ENCODE data around the gene ENTREP3.

ENTREP3 gene, protein sequence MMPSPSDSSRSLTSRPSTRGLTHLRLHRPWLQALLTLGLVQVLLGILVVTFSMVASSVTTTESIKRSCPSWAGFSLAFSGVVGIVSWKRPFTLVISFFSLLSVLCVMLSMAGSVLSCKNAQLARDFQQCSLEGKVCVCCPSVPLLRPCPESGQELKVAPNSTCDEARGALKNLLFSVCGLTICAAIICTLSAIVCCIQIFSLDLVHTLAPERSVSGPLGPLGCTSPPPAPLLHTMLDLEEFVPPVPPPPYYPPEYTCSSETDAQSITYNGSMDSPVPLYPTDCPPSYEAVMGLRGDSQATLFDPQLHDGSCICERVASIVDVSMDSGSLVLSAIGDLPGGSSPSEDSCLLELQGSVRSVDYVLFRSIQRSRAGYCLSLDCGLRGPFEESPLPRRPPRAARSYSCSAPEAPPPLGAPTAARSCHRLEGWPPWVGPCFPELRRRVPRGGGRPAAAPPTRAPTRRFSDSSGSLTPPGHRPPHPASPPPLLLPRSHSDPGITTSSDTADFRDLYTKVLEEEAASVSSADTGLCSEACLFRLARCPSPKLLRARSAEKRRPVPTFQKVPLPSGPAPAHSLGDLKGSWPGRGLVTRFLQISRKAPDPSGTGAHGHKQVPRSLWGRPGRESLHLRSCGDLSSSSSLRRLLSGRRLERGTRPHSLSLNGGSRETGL

DNA sequence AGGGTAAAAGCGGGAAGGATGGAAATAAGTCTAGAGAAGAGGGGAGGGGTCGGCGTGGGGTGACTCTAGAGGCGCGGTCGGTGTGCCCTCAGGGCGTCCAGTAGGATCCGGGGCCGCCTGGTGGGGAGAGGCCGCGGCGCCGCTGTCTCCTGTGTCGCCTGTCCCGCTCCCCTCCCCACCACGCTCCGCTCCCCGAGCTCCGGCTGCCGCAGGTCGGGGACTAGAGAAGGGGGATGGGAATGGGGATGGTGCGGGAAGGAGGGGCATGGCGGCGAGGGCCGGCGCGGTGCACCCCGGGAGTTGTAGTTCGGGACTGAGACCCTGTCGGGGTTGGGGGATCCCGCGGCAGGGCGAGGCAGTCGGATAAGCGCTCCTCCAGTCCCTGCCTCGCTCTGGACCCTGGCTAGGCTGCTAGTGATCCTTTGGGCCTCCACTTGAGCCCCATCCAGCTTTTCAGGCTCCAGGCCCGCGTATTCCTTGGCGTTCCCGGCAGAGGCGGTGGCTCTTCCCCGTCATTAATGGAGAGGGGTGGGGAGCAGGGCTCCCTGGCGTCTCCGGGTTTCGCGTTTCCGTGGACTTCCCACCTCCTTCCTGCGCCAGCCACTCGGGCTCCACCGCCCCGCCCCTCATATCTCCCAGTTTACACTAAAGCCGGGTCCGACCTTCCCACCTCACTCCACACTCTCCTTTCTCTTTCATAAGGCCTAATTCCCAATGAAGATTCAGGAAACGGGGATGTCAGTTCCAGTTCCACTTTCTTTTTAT, at the start of gene ENTREP3:
Gene ENTREP3, minus strand, starts transcription at position 241 of the 765 bp plus-strand sequence. CDS start 606 bp downstream, outside the sequence.
- TF ChIP-seq, protein P1, sequence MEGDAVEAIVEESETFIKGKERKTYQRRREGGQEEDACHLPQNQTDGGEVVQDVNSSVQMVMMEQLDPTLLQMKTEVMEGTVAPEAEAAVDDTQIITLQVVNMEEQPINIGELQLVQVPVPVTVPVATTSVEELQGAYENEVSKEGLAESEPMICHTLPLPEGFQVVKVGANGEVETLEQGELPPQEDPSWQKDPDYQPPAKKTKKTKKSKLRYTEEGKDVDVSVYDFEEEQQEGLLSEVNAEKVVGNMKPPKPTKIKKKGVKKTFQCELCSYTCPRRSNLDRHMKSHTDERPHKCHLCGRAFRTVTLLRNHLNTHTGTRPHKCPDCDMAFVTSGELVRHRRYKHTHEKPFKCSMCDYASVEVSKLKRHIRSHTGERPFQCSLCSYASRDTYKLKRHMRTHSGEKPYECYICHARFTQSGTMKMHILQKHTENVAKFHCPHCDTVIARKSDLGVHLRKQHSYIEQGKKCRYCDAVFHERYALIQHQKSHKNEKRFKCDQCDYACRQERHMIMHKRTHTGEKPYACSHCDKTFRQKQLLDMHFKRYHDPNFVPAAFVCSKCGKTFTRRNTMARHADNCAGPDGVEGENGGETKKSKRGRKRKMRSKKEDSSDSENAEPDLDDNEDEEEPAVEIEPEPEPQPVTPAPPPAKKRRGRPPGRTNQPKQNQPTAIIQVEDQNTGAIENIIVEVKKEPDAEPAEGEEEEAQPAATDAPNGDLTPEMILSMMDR (IDR thresholded peaks at IDR 0.05; ENCODE audit: extremely low read depth, missing control alignments) = no peak
- peak; percentile 91 for DNase-seq (ENCODE audit: low spot score)

DNA sequence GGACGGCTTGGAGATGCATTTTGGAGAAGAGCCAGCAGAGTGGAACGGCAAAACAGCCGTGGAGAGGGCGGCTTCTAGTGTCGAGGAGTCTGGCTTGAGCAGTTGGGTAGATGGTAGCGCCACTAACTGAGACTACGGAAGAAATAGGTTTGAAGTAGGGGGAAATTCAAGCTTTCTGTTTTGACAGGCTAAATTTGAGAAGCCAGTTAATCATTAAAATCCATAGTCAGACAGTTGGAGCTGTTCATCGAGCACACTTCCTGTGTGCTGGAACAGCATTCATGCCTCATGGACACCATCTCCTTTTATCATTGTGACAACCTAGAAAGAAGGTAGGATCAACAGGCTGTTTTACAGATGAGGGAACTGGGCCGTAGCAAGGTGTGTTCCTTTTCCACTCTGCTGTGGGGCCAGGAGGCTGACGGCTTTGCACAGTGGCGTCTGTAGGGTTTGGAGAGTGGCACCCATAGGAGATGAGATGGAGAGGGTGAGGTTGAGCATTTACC, 49.3 kb upstream of the ENTREP3 start:
- no peak for DNase-seq (ENCODE audit: low spot score)
- TF ChIP-seq, protein P1 (IDR thresholded peaks at IDR 0.05; ENCODE audit: extremely low read depth, missing control alignments) = no peak

DNA sequence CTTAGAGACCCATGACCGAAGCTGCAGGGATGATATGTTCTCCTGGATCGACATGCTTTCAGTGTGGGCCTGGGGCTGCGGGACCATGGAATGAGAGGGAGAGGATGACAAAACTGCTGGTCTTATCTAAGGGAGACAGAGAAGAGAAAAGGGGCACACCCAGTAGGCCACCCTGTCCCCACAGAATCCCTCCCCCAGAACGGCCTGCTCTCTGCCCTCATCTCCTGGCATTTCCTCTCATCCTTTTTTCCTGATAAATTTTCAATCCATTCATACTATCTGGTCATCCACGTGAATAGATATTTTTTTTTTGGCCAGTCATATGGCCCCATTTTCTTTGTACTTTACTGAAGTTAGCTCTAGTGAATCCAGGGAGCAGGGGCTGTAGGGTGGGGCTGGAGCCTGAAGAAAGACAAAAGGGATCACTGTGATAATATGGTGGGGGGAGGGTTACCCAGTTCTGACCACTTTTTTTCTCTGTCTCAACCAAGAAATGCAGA, 46.1 kb upstream of the ENTREP3 start, which contains the start of gene PKLR:
Gene PKLR, minus strand, starts transcription at position 97 of the 500 bp plus-strand sequence. Its CDS starts 43 bp downstream, at position 54.
- no peak for DNase-seq (ENCODE audit: low spot score)
- TF ChIP-seq, protein P1 (IDR thresholded peaks at IDR 0.05; ENCODE audit: extremely low read depth, missing control alignments) = no peak

DNA sequence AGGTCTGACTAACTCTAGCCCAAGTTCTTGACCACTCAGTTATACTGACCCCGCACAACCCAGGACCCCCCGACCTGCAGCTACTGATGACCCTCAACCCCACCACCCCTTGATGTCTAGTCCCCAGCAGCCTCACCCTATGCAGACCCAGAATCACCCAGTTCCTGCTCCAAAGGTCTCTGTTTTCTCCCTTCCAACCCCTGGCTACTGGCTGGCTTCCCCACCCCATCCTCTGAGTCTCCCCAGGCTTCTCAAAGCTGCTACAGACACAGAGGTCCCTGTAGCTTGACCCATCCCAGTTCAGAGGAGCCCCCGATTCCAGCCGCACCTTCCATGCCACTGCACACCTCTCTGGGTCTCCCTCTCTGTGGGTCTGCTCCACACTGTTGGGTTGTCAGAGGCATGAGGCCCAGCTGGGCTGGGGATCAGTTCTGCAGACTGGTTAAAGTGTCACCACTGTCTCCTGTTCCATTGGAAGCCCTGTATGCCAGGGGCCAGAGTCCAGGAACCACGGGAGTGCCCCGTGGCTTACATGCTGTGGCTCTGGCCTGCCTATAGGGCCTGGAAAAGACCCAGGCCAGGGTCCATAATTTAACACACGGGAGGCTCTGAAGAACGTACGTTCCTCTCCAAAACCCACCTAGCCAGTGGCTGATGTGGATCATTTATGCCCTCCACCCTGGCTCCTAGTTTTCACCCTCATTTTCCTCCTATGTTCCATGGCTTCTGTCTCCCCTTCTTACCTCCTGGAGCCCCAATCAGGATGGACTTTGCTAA, 45.5 kb upstream of the ENTREP3 start:
- DNase-seq (ENCODE audit: low spot score) = no peak
- TF ChIP-seq, protein P1 (IDR thresholded peaks at IDR 0.05; ENCODE audit: extremely low read depth, missing control alignments) = no peak

DNA sequence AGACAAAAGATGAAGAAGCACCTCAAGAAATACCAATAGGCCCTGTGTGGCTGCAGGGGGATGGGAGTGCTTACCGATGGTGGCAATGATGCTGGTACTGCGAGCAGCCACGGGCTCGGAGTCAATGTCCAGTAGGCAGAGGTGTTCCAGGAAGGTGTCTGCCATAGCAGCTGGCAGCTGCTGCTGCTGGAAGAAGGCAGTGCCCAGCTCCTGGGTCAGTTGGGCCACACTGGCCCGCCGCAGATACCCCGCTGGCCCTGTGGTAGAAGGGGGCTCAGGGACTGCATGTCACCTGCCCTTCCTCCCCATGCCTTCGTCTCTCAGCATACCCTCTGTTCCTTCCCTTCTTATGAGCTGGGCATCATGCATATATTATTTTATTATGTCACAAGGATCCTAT, 44.7 kb upstream of the ENTREP3 start:
- no peak for DNase-seq (ENCODE audit: low spot score)
- TF ChIP-seq, protein P1 (IDR thresholded peaks at IDR 0.05; ENCODE audit: extremely low read depth, missing control alignments) = no peak

DNA sequence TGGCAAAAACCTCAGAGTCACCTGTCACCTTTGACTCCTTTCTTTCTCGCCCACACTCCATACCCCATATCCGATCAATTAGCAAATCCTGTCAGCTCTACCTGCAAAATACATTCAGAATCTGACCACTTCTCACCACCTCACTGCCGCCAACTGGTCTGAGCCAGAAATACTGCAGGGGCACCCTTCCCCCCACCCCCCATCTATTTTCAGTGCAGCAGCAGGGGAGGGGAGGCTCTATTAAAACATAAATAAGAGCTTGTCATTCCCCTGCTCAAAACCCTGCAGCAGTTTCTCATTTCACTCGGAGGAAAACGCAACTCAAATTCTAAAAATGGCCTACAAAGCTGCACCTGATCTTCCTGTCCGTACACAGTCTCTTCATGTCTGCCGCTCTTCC, 42.1 kb upstream of the ENTREP3 start:
- no peak for DNase-seq (ENCODE audit: low spot score)
- TF ChIP-seq, protein P1 (IDR thresholded peaks at IDR 0.05; ENCODE audit: extremely low read depth, missing control alignments) = no peak
